B cell (primary cell): ENCODE measurements around the gene ZMPSTE24. TPM values are rescaled to one million over a fixed set of nuclear protein-coding genes. Genes with fewer than 3 reads are reported as not detected.
A peak's percentile ranks its signal among the peaks of the same experiment; 100 is the strongest.

ENCODE experiments used
- ATAC-seq: fragments of 200-7000 bp; cut with Tn5 transposase; one replicate; pipeline ENCODE4 v1.10.0; 2021; ENCODE audit warnings: low read depth, mild to moderate bottlenecking, moderate number of reproducible peaks, moderate library complexity
- CTCF ChIA-PET: fragments of 350-600 bp; sonication (Branson Sonifier 250); formaldehyde crosslinking; loops from one replicate; lab custom pipeline; 2021; ENCODE audit warnings: antibody characterized with exemption, inconsistent platforms; lab: Charles Lee
- POLR2A ChIA-PET: fragments of 350-600 bp; sonication (Branson Sonifier 250); formaldehyde crosslinking; loops from one replicate; lab custom pipeline; 2021; ENCODE audit warnings: antibody characterized with exemption; lab: Charles Lee
- DNase-seq: peaks from one replicate; pipeline ENCODE4 v3.0.0; 2013
- H2AFZ ChIP-seq: 2 replicates; pipeline ENCODE4 v1.6.1; 2012; ENCODE audit warnings: mild to moderate bottlenecking, low read depth, low read length; ENCODE audit not compliant: insufficient read depth, poor library complexity, severe bottlenecking
- H3K27ac ChIP-seq, 2 donors: 1 replicate in 1 of 2; 2 replicates in 1 of 2; pipeline ENCODE4 v1.5.1; 2012 to 2013; ENCODE audit warnings: low read length in 2 of 2, mild to moderate bottlenecking in 2 of 2, moderate library complexity in 1 of 2
- H3K27me3 ChIP-seq, 4 experiments: fragments of 200-600 bp in 1 of 4; sonication (generic) in 1 of 4; replicated peaks in 1 of 4; 1 replicate in 2 of 4; 2 replicates in 2 of 4; pipeline versions ENCODE4 v1.6.1 to v1.7.0; 2013 to 2016; ENCODE audit warnings: low read length in 3 of 4, mild to moderate bottlenecking in 2 of 4, mixed read lengths in 1 of 4, moderate library complexity in 1 of 4; ENCODE audit not compliant: insufficient read depth in 4 of 4, control insufficient read depth in 3 of 4; ENCODE audit errors: control extremely low read depth in 1 of 4
- H3K36me3 ChIP-seq, 2 experiments: replicated peaks in 1 of 2; 1 replicate in 1 of 2; 2 replicates in 1 of 2; pipeline versions ENCODE4 v1.6.1 to v1.7.1; 2013; ENCODE audit warnings: low read length in 1 of 2; ENCODE audit not compliant: insufficient read depth in 2 of 2, control insufficient read depth in 1 of 2; ENCODE audit errors: control extremely low read depth in 1 of 2, extremely low read depth in 1 of 2
- H3K4me1 ChIP-seq, 2 donors: fragments of 200-600 bp in 1 of 2; sonication (generic) in 1 of 2; 1 replicate in 1 of 2; 2 replicates in 1 of 2; pipeline versions ENCODE4 v1.5.1 to v1.6.1; 2013 to 2017; ENCODE audit warnings: low read length in 2 of 2; ENCODE audit not compliant: control insufficient read depth in 2 of 2, insufficient read depth in 2 of 2
- H3K4me2 ChIP-seq: replicated peaks from 2 replicates; pipeline ENCODE3; 2012; ENCODE audit warnings: mild to moderate bottlenecking, low read depth, low read length; ENCODE audit not compliant: poor library complexity, severe bottlenecking
- H3K4me3 ChIP-seq, 5 experiments: fragments of 200-600 bp in 1 of 5; sonication (generic) in 1 of 5; 1 replicate in 3 of 5; 2 replicates in 2 of 5; pipeline versions ENCODE4 v1.5.1 to v1.7.0; 2011 to 2016; ENCODE audit warnings: low read length in 4 of 5, mild to moderate bottlenecking in 4 of 5, low read depth in 2 of 5, control low read depth in 1 of 5, moderate library complexity in 1 of 5; ENCODE audit not compliant: insufficient read depth in 1 of 5; ENCODE audit errors: control extremely low read depth in 1 of 5, extremely low read depth in 1 of 5
- H3K79me2 ChIP-seq: fragments of 200-600 bp; sonication (generic); one replicate; pipeline ENCODE4 v1.6.0; 2016; ENCODE audit warnings: low read length; ENCODE audit not compliant: control insufficient read depth, insufficient read depth
- H3K9ac ChIP-seq: fragments of 200-600 bp; sonication (generic); 2 replicates; pipeline ENCODE4 v1.6.1; 2017; ENCODE audit warnings: mild to moderate bottlenecking, low read length, moderate library complexity
- H3K9me3 ChIP-seq, 3 donors: one replicate each; pipeline versions ENCODE4 v1.6.1 to v1.7.1; 2013; ENCODE audit warnings: low read length in 2 of 3; ENCODE audit not compliant: control insufficient read depth in 2 of 3, insufficient read depth in 1 of 3; ENCODE audit errors: control extremely low read depth in 1 of 3
- H4K20me1 ChIP-seq: 2 replicates; pipeline ENCODE4 v1.6.0; 2012; ENCODE audit warnings: mild to moderate bottlenecking, low read length; ENCODE audit not compliant: insufficient read depth, control insufficient read depth, poor library complexity, severe bottlenecking
- H3K27ac Mint-ChIP-seq: one replicate; pipeline ENCODE4 v1.8.0; 2021; ENCODE audit warnings: mixed read lengths
- H3K27me3 Mint-ChIP-seq: one replicate; pipeline ENCODE4 v1.8.0; 2021; ENCODE audit warnings: mixed read lengths
- H3K4me1 Mint-ChIP-seq: one replicate; pipeline ENCODE4 v1.8.0; 2021; ENCODE audit warnings: mixed read lengths
- H3K4me3 Mint-ChIP-seq: one replicate; pipeline ENCODE4 v1.8.0; 2021; ENCODE audit warnings: mixed read lengths
- H3K9me3 Mint-ChIP-seq: one replicate; pipeline ENCODE4 v1.8.0; 2022; ENCODE audit warnings: mixed read lengths; ENCODE audit not compliant: insufficient read depth
- EZH2 ChIP-seq: IDR thresholded peaks from 2 replicates; pipeline ENCODE4 v1.6.1; 2012; ENCODE audit warnings: borderline replicate concordance, low read depth, mild to moderate bottlenecking, moderate library complexity, low read length; ENCODE audit not compliant: insufficient read depth, poor library complexity, severe bottlenecking
- WGBS: methylation state at CpG from one replicate; pipeline ENCODE4 v1.1.5; 2013; ENCODE audit warnings: missing lambda C conversion rate; ENCODE audit not compliant: insufficient coverage; 5-methylcytosine and 5-hydroxymethylcytosine counted together
- intact Hi-C: fragments of 100-400 bp; cut with micrococcal nuclease; formaldehyde crosslinking; loops from one replicate; pipeline ENCODE4 v1.10.0; 2022
- polyA plus RNA-seq: library from polyadenylated mRNA; depleted of rRNA; stranded (reverse); fragments of >200 nt; gene quantifications from 2 replicates; pipeline ENCODE4 v1.2.3, GENCODE V29; 2012
- total RNA-seq, 2 donors: library from RNA; stranded (reverse); fragments of 120-200 nt in 1 of 2; gene quantifications; 1 replicate in 1 of 2; 2 replicates in 1 of 2; pipeline versions ENCODE4 v1.2.3 to v1.2.4, GENCODE V29; 2013 to 2022
- TF ChIP-seq, protein P1 (sequence below): fragments of 200-600 bp; IDR thresholded peaks from one replicate; pipeline ENCODE4 v1.8.0; 2022; ENCODE audit warnings: antibody characterized with exemption, mild to moderate bottlenecking

ZMPSTE24 gene
- total and polyA plus RNA-seq, 2 donors (not counting 1 experiment from before 2014, with no cell fraction given), result 3.5 to 18.5 TPM

DNA sequence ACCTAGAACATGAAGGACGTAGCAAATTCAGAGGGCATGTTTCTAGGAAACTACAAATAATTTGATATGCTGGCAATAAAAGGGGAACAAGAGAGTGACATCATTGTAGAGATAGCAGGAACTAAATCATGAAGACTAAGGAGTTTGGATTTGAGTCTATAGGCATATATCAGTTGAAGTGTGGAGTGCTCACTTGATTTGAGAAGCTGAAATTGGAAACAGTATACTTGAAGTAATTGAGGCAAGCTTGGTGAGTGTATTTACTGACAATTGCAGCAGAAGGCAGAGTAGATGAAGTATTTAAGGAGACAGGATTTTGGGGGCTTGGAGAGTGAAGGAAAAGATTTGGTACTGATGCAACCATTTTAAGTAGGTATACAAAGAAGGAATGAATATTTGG, 16.7 kb upstream of the ZMPSTE24 start:
- Histone ChIP-seq H3K4me2 (no peak overlapping the region), H3K79me2 (no peaks in the 10 kb centered on the region)
- ATAC-seq, result no peak

DNA sequence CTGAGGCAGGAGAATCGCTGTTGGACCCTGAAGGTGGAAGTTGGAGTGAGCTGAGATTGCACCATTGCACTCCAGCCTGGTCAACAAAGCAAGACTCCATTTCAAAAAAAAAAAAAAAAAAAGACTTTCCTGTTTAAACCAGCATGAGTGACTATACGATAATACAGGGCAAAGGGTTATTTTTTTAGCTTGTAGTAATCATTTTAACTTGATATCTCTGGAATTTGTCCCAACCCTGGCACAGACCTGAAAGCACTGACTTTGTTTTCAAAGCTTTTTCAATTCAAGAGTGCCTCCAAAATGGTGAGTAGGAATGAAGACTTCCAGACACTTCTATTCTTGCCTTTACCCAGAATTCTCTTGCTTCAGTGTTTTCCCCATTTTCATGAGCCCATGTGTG, 14.7 kb upstream of the ZMPSTE24 start:
- ChIA-PET CTCF (interaction anchor here (0.6 to 2.6 kb wide), 4 partner anchors 35 to 95 kb away, joined by 3 to 13 read pairs (median 3); no protein-coding TSS in a partner anchor), POLR2A (interaction anchor here (0.7 kb wide), 1 partner anchor 428 kb away, joined by 5 read pairs; no protein-coding TSS in a partner anchor)
- Histone ChIP-seq H3K27me3 (no peaks in the 10 kb centered on the region), H2AFZ (no peak overlapping the region), H3K27ac (no peak overlapping the region), H3K4me2 (no peak overlapping the region), H4K20me1 (no peaks in the 10 kb centered on the region), H3K9ac (no peak overlapping the region), H3K4me1 (no peaks in the 10 kb centered on the region), H3K36me3 (peaks cover 0 to 9% of the 10 kb centered on the region in 2 experiments), H3K4me3 (no peak overlapping the region), H3K9me3 (no peaks in the 10 kb centered on the region), H3K79me2 (no peaks in the 10 kb centered on the region)
- DNase-seq (no peak), ATAC-seq (no peak)
- intact Hi-C loops, result no loop called here
- no peaks in the 10 kb centered on the region for H3K9me3 Mint-ChIP-seq
- no CpG with 5 or more reads among the region's 2 CpGs for WGBS
- no peak for TF ChIP-seq EZH2
- TF ChIP-seq, protein P1, sequence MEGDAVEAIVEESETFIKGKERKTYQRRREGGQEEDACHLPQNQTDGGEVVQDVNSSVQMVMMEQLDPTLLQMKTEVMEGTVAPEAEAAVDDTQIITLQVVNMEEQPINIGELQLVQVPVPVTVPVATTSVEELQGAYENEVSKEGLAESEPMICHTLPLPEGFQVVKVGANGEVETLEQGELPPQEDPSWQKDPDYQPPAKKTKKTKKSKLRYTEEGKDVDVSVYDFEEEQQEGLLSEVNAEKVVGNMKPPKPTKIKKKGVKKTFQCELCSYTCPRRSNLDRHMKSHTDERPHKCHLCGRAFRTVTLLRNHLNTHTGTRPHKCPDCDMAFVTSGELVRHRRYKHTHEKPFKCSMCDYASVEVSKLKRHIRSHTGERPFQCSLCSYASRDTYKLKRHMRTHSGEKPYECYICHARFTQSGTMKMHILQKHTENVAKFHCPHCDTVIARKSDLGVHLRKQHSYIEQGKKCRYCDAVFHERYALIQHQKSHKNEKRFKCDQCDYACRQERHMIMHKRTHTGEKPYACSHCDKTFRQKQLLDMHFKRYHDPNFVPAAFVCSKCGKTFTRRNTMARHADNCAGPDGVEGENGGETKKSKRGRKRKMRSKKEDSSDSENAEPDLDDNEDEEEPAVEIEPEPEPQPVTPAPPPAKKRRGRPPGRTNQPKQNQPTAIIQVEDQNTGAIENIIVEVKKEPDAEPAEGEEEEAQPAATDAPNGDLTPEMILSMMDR, result no peak
- no peak overlapping the region for H3K27ac Mint-ChIP-seq
- no peak overlapping the region for H3K4me3 Mint-ChIP-seq
- H3K27me3 Mint-ChIP-seq, result no peaks in the 10 kb centered on the region
- H3K4me1 Mint-ChIP-seq, result peaks cover 8% of the 10 kb centered on the region

More for the DNA sequence above, 16.7 kb upstream of the ZMPSTE24 start:
- intact Hi-C loops, result no loop called here
- Mint-ChIP-seq H3K4me1 (peaks cover 8% of the 10 kb centered on the region), H3K9me3 (no peaks in the 10 kb centered on the region), H3K4me3 (no peak overlapping the region), H3K27ac (peak overlapping the region; percentile 4), H3K27me3 (no peaks in the 10 kb centered on the region)
- Histone ChIP-seq H3K4me3 (no peak overlapping the region), H3K36me3 (peaks cover 6 to 27% of the 10 kb centered on the region in 2 experiments), H4K20me1 (no peaks in the 10 kb centered on the region), H2AFZ (no peak overlapping the region), H3K4me1 (no peaks in the 10 kb centered on the region), H3K9ac (no peak overlapping the region), H3K27ac (no peak overlapping the region), H3K9me3 (no peaks in the 10 kb centered on the region), H3K27me3 (no peaks in the 10 kb centered on the region)
- CTCF ChIA-PET, result interaction anchor here (0.8 to 2.6 kb wide), 3 partner anchors 14 to 97 kb away, joined by 3 to 13 read pairs (median 4); no protein-coding TSS in a partner anchor
- 67% methylated on average over 1 of the region's 1 CpG for WGBS
- TF ChIP-seq, protein P1, result no peak
- TF ChIP-seq EZH2, result no peak
- POLR2A ChIA-PET, result no interaction called here
- no peak for DNase-seq
